Muscle layer of duodenum (tissue), 2 donors: ENCODE measurements around the gene OGT.
A peak's percentile ranks its signal among the peaks of the same experiment; 100 is the strongest.
"Not testable (repeated sequence)": the region's sequence is repeated elsewhere in the genome, so short reads cannot be mapped to it uniquely, and the experiment has no call there.

ENCODE experiments used
- H3K27ac ChIP-seq: one replicate; pipeline ENCODE4 v1.7.0; 2013; ENCODE audit warnings: mild to moderate bottlenecking, low read length
- H3K27me3 ChIP-seq: one replicate; pipeline ENCODE4 v1.7.0; 2013; ENCODE audit warnings: low read depth, mild to moderate bottlenecking, control low read depth, low read length
- H3K36me3 ChIP-seq, 2 donors: one replicate each; pipeline ENCODE4 v1.7.0; 2013; ENCODE audit warnings: low read length in 2 of 2, control low read depth in 1 of 2, mild to moderate bottlenecking in 1 of 2; ENCODE audit not compliant: insufficient read depth in 2 of 2, control insufficient read depth in 1 of 2
- H3K4me1 ChIP-seq, 2 donors: one replicate each; pipeline ENCODE4 v1.7.0; 2013; ENCODE audit warnings: low read length in 2 of 2, mild to moderate bottlenecking in 2 of 2, control low read depth in 1 of 2, moderate library complexity in 1 of 2; ENCODE audit not compliant: insufficient read depth in 2 of 2, control insufficient read depth in 1 of 2
- H3K4me3 ChIP-seq, 2 donors: one replicate each; pipeline ENCODE4 v1.7.0; 2013; ENCODE audit warnings: low read length in 2 of 2, low read depth in 1 of 2, mild to moderate bottlenecking in 1 of 2
- H3K9me3 ChIP-seq, 2 donors: one replicate each; pipeline ENCODE4 v1.7.0; 2013; ENCODE audit warnings: low read length in 2 of 2, control low read depth in 1 of 2, mild to moderate bottlenecking in 1 of 2; ENCODE audit not compliant: control insufficient read depth in 1 of 2
- donor health status: healthy.

OGT gene

GRCh38 chrX:71532753-71533425, at the start of gene OGT:
TSS of gene OGT (plus strand) at chrX:71533104. CDS start at chrX:71533300, 196 bp downstream.
- Histone ChIP-seq H3K36me3 (no peaks in the 10 kb centered on the region), H3K27ac (peak within 1 kb of the TSS; percentile 98), H3K9me3 (no peaks in the 10 kb centered on the region), H3K4me1 (peaks cover 0 to 6% of the 10 kb centered on the region in 2 donors), H3K4me3 (peak within 1 kb of the TSS; percentile 69 to 99), H3K27me3 (no peaks in the 10 kb centered on the region)

- no peak overlapping the region for H3K27ac ChIP-seq
- H3K4me3 ChIP-seq: no peak overlapping the region
- H3K36me3 ChIP-seq: no peaks in the 10 kb centered on the region
- H3K9me3 ChIP-seq: no peaks in the 10 kb centered on the region
- no peaks in the 10 kb centered on the region for H3K27me3 ChIP-seq
- no peaks in the 10 kb centered on the region for H3K4me1 ChIP-seq
These were observed 45.1 kb upstream of the OGT start for GRCh38 chrX:71487814-71488213.

- Histone ChIP-seq H3K27ac (no peak overlapping the region), H3K27me3 (no peaks in the 10 kb centered on the region), H3K4me3 (no peak overlapping the region), H3K9me3 (no peaks in the 10 kb centered on the region), H3K4me1 (no peaks in the 10 kb centered on the region), H3K36me3 (no peaks in the 10 kb centered on the region)
These were observed 43.4 kb upstream of the OGT start for GRCh38 chrX:71489540-71489939.

GRCh38 chrX:71492231-71493065, 40.5 kb upstream of the OGT start:
- no peak overlapping the region for H3K27ac ChIP-seq

GRCh38 chrX:71493111-71493613, 39.7 kb upstream of the OGT start:
- H3K4me3 ChIP-seq: peak overlapping the region; percentile 53 to 78
- no peaks in the 10 kb centered on the region for H3K9me3 ChIP-seq
- H3K27ac ChIP-seq: no peak overlapping the region
- H3K36me3 ChIP-seq: no peaks in the 10 kb centered on the region
- H3K27me3 ChIP-seq: no peaks in the 10 kb centered on the region
- no peaks in the 10 kb centered on the region for H3K4me1 ChIP-seq

More at GRCh38 chrX:71492231-71493065, 40.5 kb upstream of the OGT start:
- no peaks in the 10 kb centered on the region for H3K27me3 ChIP-seq
- H3K4me3 ChIP-seq: peak overlapping the region; percentile 53 to 78
- H3K4me1 ChIP-seq: no peaks in the 10 kb centered on the region
- H3K9me3 ChIP-seq: no peaks in the 10 kb centered on the region
- H3K36me3 ChIP-seq: no peaks in the 10 kb centered on the region

DNA sequence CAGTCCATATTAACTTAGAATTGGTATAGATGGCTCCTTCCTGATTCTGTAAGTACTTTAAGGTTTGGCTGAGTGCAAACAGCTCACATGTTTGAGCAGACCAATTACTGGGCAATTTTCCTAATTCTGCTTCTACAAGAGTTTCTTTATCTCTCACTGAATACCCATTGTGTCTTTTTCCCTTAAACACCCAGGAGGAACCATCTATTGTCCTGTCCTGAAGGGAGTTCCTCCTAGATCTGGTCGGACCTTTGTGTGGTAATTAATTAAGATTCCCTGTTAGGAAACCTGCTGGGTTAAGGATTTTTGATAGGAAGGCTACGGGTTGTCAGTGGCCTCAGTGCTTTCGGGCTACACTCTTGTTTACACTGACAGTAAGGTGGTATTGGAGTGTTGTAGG, 36.9 kb upstream of the OGT start:
- H3K36me3 ChIP-seq, H3K4me1 ChIP-seq, H3K9me3 ChIP-seq, H3K27me3 ChIP-seq, H3K27ac ChIP-seq, H3K4me3 ChIP-seq: not testable (repeated sequence)

GRCh38 chrX:71496476-71496875, 36.4 kb upstream of the OGT start:
- Histone ChIP-seq H3K9me3 (no peaks in the 10 kb centered on the region), H3K27me3 (no peaks in the 10 kb centered on the region), H3K36me3 (no peaks in the 10 kb centered on the region), H3K4me1 (no peaks in the 10 kb centered on the region), H3K4me3 (no peak overlapping the region), H3K27ac (no peak overlapping the region)

DNA sequence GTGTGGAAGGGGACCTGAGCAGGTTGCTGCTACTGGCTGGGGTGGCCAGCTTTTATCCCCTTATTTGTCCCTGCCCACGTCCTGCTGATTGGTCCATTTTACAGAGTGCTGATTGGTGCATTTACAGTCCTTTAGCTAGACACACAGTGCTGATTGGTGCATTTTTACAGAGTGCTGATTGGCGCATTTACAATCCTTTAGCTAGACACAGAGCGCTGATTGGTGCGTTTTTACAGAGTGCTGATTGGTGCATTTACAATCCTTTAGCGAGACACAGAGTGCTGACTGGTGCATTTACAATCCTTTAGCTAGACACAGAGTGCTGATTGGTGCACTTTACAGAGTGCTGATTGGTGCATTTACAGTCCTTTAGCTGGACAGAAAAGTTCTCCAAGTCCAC, 30.8 kb upstream of the OGT start:
- H3K27ac ChIP-seq, H3K36me3 ChIP-seq, H3K27me3 ChIP-seq: not testable (repeated sequence)

GRCh38 chrX:71504346-71504745, 28.6 kb upstream of the OGT start:
- Histone ChIP-seq H3K9me3 (no peaks in the 10 kb centered on the region), H3K4me3 (no peak overlapping the region), H3K36me3 (no peaks in the 10 kb centered on the region), H3K27me3 (no peaks in the 10 kb centered on the region), H3K4me1 (no peaks in the 10 kb centered on the region), H3K27ac (no peak overlapping the region)

More for the DNA sequence above, 30.8 kb upstream of the OGT start:
- not testable (repeated sequence) for H3K4me1 ChIP-seq, H3K4me3 ChIP-seq, H3K9me3 ChIP-seq

DNA sequence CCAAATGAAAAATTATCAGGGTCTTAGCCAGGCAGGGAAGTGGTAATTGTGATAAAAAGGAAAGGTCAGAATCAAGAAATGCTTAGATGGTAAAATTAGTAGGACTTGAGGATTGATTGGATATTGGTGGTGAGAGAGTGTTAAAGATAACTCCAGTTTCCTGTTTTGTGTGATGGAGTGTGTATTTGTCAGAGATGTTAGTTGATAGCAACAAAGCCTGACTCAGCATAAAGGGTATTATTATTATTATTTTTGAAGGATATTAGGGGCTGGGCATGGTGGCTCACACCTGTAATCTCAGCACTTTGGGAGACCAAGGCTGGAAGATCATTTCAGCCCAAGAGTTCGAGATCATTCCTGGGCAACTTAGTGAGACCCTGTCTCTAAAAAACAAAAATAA, 23.6 kb upstream of the OGT start:
- no peak overlapping the region for H3K4me3 ChIP-seq
- H3K9me3 ChIP-seq: no peaks in the 10 kb centered on the region
- no peaks in the 10 kb centered on the region for H3K36me3 ChIP-seq
- no peaks in the 10 kb centered on the region for H3K27me3 ChIP-seq
- no peak overlapping the region for H3K27ac ChIP-seq
- no peaks in the 10 kb centered on the region for H3K4me1 ChIP-seq

DNA sequence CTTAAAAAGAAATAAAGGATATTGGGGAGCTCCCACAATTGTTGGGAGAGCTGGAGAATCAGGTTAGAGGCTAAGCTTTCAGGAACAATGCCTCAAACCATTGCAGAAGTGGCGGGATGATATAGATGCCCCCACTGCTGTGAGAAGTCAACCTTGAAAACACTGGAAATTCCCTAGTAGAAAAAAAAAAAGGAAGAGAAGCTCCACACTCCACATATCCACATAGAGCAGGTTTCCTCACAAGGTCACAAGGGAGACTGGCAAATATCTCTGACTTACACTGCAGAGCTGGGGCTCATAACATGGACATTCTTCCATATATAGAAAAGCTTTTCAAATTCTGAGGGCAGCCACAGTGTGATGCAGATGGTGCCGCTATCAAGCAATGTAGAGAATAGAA, 22.7 kb upstream of the OGT start:
- Histone ChIP-seq H3K27ac (no peak overlapping the region), H3K9me3 (no peaks in the 10 kb centered on the region), H3K27me3 (no peaks in the 10 kb centered on the region), H3K4me1 (peaks cover 0 to 3% of the 10 kb centered on the region in 2 donors), H3K36me3 (no peaks in the 10 kb centered on the region), H3K4me3 (no peak overlapping the region)
